Activated T-helper 17 cell treated with anti-CD3 and anti-CD28 coated beads, Interleukin-2, amount 50 U/mL, for 72 hours (primary cell): Measurements from ENCODE around the gene AGAP1. TPM values are rescaled to one million over a fixed set of nuclear protein-coding genes. Genes with fewer than 3 reads are reported as not detected.
"Not testable (repeated sequence)": the region's sequence is repeated elsewhere in the genome, so short reads cannot be mapped to it uniquely, and the experiment has no call there.

ENCODE experiments used
- ATAC-seq: fragments of 150-1000 bp; cut with Tn5 transposase; replicated peaks from 2 replicates; pipeline ENCODE4 v1.10.0; 2021; ENCODE audit warnings: mild to moderate bottlenecking, moderate library complexity
- H3K27ac Mint-ChIP-seq: one replicate; pipeline ENCODE4 v1.8.0; 2022; ENCODE audit warnings: mixed read lengths
- H3K27me3 Mint-ChIP-seq: one replicate; pipeline ENCODE4 v1.8.0; 2022; ENCODE audit warnings: mixed read lengths
- H3K36me3 Mint-ChIP-seq: one replicate; pipeline ENCODE4 v1.8.0; 2022; ENCODE audit warnings: low read depth, mild to moderate bottlenecking, mixed read lengths
- H3K4me1 Mint-ChIP-seq: one replicate; pipeline ENCODE4 v1.8.0; 2022; ENCODE audit warnings: mixed read lengths
- H3K4me3 Mint-ChIP-seq: one replicate; pipeline ENCODE4 v1.8.0; 2022; ENCODE audit warnings: mild to moderate bottlenecking, mixed read lengths
- H3K9me3 Mint-ChIP-seq: one replicate; pipeline ENCODE4 v1.8.0; 2022; ENCODE audit warnings: mixed read lengths
- total RNA-seq, 2 donors: library from RNA; stranded (reverse); gene quantifications; one replicate each; pipeline ENCODE4 v1.2.3, GENCODE V29; 2022

The AGAP1 gene
- total RNA-seq, 2 donors from 2014 or later: 2.2 to 5.3 TPM

DNA sequence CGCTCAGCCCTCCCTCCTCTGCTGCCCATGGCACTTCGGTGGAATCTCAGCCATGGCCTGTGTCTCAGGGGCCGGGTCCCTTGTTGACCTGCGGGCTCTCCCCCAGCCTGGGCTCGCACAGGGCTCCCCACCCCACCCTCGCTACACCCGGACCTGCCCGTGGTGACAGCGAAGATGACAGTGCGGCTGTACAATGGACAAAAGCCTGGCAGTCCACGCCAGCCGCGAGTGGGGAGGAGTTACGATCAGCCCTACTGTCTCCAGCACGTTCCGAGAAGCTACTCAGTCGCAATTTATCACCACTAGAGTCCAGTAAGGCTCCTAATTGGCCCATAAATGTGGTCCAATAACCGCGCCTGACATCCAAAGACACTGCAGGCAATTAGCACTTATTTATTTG lies 642.7 kb downstream of the AGAP1 start:
- no peaks in the 10 kb centered on the region for H3K9me3 Mint-ChIP-seq
- no peaks in the 10 kb centered on the region for H3K36me3 Mint-ChIP-seq
- no peaks in the 10 kb centered on the region for H3K4me1 Mint-ChIP-seq
- no peak overlapping the region for H3K4me3 Mint-ChIP-seq
- no peak overlapping the region for H3K27ac Mint-ChIP-seq
- ATAC-seq: no peak
- H3K27me3 Mint-ChIP-seq: peaks cover 11% of the 10 kb centered on the region

DNA sequence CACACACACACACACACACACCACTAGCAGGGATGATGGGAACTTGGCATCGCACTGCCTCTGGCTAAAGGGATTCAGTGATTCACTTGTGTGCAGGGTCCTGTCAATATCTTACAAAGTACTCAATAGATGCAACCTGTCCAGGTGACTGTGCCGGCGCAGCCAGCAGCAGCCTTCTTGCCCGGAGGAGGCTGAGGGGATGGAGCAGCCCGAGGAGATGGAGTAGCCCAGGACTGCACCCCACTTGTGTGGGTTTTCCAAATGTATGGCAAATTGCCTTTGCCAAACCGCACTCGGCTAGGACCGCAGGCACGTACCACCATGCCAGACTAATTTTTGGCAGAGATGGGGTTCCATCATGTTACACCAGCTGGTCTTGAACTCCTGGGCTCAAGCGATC lies 643.2 kb downstream of the AGAP1 start:
- no peaks in the 10 kb centered on the region for H3K36me3 Mint-ChIP-seq
- H3K9me3 Mint-ChIP-seq: no peaks in the 10 kb centered on the region
- no peak for ATAC-seq
- H3K4me3 Mint-ChIP-seq: no peak overlapping the region
- H3K27ac Mint-ChIP-seq: no peak overlapping the region
- H3K27me3 Mint-ChIP-seq: peaks cover 12% of the 10 kb centered on the region
- H3K4me1 Mint-ChIP-seq: no peaks in the 10 kb centered on the region

DNA sequence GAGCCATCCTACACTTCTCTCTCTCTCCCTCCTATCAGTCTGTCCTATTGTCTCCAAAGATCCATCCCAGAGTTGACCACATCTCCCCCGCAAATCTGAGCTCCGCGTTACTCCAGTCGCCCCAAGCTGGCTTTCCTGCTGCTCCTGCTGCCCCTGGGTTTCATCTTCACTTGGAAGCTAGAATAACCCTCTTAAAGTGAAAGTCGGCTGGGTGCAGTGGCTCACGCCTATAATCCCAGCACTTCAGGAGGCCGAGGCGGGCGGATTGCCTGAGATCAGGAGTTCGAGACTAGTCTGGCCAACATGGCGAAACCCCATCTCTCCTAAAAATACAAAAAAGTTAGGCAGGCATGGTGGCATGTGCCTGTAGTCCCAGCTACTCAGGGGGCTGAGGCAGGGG lies 647.8 kb downstream of the AGAP1 start:
- H3K9me3 Mint-ChIP-seq, H3K27ac Mint-ChIP-seq, H3K4me3 Mint-ChIP-seq, H3K4me1 Mint-ChIP-seq, ATAC-seq, H3K36me3 Mint-ChIP-seq: not testable (repeated sequence)
- peaks cover 29% of the 10 kb centered on the region for H3K27me3 Mint-ChIP-seq

DNA sequence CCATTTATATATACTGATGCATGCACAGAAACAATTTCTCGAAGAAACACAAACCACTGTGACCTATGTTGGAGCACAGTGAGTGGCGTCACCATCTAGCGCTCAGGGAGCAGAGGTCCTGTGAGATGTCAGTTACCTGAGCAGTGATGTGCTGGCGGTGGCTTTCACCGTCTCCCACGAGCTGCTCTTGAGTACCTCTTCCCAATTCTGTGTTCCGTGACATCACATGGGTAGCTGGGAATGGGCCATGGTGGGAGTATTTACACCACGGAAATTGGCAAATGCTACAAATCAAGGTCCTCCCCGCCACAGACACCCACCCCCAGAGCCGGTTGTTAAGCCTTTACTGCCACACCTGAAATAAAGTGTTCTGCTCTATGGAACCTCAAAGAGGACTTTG lies 650.0 kb downstream of the AGAP1 start:
- no peaks in the 10 kb centered on the region for H3K4me1 Mint-ChIP-seq
- peaks cover 28% of the 10 kb centered on the region for H3K27me3 Mint-ChIP-seq
- H3K27ac Mint-ChIP-seq: no peak overlapping the region
- H3K36me3 Mint-ChIP-seq: no peaks in the 10 kb centered on the region
- no peak for ATAC-seq
- H3K9me3 Mint-ChIP-seq: no peaks in the 10 kb centered on the region
- H3K4me3 Mint-ChIP-seq: no peak overlapping the region

DNA sequence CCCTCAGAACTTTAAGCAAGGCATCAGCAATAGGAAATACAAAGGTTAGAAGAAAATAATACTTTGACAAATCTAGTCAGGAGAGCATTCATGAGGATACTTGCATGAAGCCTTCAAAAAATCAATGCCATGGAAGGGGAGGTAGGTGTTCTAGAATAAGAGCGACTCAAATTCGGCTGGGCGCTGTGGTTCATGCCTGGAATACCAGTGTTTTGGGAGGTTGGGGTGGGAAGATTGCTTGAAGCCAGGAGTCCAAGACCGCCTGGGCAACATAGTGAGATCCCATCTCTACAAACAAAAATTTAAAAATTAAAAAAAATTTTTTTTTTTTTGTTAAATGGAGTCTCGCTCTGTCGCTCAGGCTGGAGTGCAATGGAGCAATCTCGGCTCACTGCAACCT lies 652.6 kb downstream of the AGAP1 start:
- Mint-ChIP-seq H3K36me3 (no peaks in the 10 kb centered on the region), H3K4me1 (no peaks in the 10 kb centered on the region), H3K9me3 (no peaks in the 10 kb centered on the region), H3K27ac (no peak overlapping the region), H3K4me3 (no peak overlapping the region), H3K27me3 (peaks cover 23% of the 10 kb centered on the region)
- ATAC-seq: no peak

DNA sequence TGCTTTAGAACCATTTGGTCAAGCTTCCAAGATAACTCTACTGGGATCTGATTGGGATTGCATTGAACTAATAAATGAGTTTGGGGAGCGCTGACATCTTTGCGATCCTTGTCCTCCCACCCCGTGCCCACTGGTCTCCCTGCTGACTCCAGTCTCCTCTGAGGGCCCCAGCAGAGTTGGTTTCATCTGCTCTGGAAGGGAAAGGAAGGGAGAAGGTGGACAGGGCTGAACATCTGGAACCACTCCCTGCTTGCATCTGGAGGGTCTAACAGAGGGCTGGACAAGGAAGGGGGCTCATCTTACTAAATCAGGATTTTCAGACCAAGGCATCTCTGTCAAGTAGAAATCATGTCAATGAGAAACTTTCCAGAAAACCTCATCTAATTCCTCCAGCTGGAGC lies 661.6 kb downstream of the AGAP1 start:
- Mint-ChIP-seq H3K4me1 (no peaks in the 10 kb centered on the region), H3K27me3 (peaks cover 30% of the 10 kb centered on the region), H3K27ac (no peak overlapping the region), H3K9me3 (peaks cover 4% of the 10 kb centered on the region), H3K36me3 (no peaks in the 10 kb centered on the region), H3K4me3 (no peak overlapping the region)
- ATAC-seq: no peak

DNA sequence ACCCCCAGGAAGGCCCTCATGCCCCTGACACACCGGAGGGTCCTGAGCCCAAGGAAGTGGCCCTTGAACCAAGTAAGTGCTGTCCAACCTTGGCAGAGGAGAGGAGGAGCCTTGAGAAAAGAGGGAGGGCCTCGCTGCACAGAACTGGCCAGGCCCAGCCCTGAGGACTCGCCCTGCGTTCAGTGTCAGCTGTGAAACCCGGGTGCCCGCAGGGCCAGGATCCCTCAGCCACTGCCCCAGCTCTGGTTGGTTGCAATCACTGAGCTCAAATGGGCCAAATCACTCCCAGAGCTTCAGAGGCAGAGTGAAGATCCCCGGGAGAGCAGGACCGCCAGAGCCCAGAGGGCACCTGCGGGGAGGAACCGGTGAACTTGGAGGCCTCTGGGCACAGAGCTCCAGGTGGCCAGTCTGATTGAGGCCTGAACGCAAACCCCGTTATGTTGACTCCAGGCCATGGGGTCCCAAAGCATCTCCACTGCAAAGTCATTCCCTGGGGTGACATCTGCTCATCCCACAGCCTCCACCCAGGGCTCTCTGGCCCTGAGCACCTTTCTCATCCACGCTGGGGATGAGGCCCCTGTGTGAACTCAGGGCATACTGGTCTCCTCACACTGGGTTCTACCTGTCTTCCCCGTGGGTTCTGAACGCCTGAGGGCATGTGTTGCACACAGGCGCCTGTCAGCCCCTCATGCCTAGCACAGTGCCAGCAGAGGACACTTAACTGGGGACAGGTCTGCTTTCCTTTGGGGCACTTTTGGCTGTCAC lies 662.4 kb downstream of the AGAP1 start:
- Mint-ChIP-seq H3K4me1 (no peaks in the 10 kb centered on the region), H3K36me3 (no peaks in the 10 kb centered on the region), H3K27me3 (peaks cover 32% of the 10 kb centered on the region), H3K27ac (no peak overlapping the region), H3K9me3 (peaks cover 4% of the 10 kb centered on the region), H3K4me3 (no peak overlapping the region)
- ATAC-seq: no peak

DNA sequence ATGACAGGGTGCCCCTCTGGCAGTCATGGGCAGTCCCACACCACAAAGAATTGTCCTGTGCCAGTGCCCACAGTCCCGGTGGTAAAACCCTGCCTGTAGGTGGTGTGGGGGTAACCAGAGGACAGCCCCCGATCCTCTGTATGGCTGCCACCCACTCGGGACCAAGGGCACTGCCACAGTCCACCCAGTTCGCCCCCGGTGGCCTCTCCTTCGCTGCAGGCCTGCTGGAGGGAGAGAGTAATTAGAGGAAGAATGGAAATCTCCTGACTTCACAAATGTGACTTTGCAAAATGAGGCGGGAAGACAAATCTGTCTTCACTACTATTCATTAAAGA lies 663.0 kb downstream of the AGAP1 start:
- Mint-ChIP-seq H3K4me3 (no peak overlapping the region), H3K27me3 (peaks cover 35% of the 10 kb centered on the region), H3K27ac (no peak overlapping the region), H3K36me3 (no peaks in the 10 kb centered on the region), H3K4me1 (no peaks in the 10 kb centered on the region), H3K9me3 (peaks cover 4% of the 10 kb centered on the region)
- ATAC-seq: no peak

DNA sequence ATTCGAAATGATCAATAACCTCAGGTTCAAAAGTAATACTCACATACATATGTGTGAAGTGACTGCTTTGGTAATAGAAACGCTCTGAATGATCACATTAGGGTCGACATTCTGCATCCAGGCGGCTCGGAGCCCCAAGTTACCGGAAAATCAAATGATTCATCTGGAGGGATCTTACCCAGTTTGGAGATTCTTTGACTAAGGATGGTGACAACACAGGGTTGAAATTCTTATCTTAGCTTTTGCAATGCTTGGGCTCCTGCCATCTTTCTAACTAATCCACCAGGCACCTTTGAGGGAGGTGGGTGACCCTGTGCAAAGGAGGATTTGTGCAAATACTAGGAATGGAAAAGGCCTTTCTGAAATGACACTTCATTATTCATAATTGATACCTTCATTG lies 663.5 kb downstream of the AGAP1 start:
- no peaks in the 10 kb centered on the region for H3K36me3 Mint-ChIP-seq
- no peak overlapping the region for H3K4me3 Mint-ChIP-seq
- no peaks in the 10 kb centered on the region for H3K4me1 Mint-ChIP-seq
- H3K27ac Mint-ChIP-seq: no peak overlapping the region
- H3K27me3 Mint-ChIP-seq: peaks cover 39% of the 10 kb centered on the region
- H3K9me3 Mint-ChIP-seq: peaks cover 4% of the 10 kb centered on the region
- no peak for ATAC-seq

DNA sequence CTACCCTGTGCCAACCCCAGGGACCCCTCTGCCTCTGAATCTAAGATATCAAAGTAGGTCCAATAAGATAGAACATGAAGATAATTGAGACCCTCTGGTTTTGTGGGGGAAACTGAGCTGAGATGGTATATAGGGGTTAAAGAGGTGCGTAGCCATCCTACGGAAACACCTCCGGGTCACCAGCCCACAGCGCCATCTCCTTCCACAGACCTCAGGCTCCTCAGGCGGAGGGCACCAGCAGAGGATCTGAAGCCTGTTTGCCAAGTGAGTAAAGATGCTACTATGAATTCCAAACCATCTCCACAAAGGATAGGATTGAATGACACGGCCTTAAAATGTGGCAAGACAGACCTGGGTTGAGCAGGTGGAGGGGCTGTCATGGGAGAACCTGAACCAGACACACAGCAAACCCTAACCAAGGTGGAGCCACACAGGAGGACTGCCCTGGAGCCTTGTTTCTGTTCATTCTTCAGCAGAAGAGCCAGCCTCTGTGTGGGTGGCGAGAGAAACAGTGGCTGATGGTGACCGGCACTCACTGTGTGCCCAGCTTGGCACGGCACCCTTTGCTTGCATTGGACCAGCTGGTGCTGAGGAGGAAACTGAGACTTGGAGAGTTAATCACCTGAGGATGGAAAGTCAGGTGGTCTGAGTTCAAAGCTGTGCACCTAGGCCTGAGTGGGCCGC lies 664.1 kb downstream of the AGAP1 start:
- Mint-ChIP-seq H3K27ac (no peak overlapping the region), H3K27me3 (peaks cover 39% of the 10 kb centered on the region), H3K4me1 (no peaks in the 10 kb centered on the region), H3K36me3 (no peaks in the 10 kb centered on the region), H3K4me3 (no peak overlapping the region), H3K9me3 (peaks cover 4% of the 10 kb centered on the region)
- ATAC-seq: no peak

DNA sequence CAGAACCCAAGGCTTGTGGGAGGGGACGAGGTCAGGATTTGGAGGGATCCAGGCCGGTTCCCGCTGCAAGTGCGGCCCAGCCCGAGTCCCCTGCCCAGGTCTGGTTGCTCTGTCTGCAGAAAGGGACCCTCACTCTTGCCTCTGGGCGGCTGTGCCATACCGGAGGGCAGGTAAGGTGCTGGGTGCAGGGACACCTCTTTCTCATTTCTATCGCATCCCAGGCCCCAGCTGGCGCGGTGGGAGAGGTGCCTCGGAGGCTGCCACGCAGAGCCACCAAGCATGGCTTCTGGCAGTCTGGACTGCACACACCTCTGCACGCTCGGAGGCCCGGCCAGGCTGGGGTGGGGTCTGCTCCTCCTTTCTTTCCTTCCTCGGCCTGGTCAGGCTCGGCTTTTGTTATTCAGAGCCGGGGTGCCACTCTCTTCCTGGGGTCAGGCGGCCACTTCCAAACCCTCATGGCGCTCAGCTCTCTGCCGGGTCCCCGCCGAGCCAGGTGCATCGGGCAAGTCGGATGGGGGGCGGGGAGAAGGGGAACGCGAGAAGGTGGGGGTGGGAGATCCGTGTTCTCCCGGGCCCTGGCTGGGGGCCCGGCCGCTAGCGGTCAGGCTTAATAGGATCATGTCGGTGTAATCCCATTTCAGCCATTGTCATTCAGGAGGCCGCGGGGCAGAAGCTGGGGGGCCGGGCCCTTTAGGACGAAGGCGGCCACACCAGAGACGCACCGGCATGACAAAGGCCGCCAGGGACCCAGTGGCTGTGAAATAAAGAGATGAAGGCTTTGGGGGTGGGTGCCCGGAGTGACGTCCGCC lies 665.3 kb downstream of the AGAP1 start:
- Mint-ChIP-seq H3K27ac (no peak overlapping the region), H3K27me3 (peaks cover 35% of the 10 kb centered on the region), H3K4me1 (no peaks in the 10 kb centered on the region), H3K4me3 (no peak overlapping the region), H3K36me3 (no peaks in the 10 kb centered on the region), H3K9me3 (no peaks in the 10 kb centered on the region)
- no peak for ATAC-seq

DNA sequence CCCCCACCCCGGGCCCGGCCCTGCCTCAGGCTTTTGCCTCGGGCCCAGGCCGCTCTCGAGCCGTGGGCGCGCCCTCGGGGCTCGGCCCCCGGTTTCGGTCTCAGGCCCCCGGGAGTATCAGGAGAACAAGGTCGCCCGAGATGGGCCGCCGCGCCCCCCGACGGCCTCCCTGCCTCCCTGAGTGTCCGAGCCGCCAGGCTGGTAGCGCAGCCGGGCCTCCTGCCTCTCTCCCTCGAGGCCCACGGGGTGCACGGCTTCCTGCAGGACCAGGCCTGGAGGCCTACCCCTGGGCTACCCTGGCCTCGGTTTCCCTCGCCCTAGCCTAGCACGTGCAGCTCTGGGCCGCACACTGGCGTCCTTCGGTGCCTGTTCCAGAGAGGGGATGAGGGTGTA lies 665.9 kb downstream of the AGAP1 start:
- Mint-ChIP-seq H3K36me3 (no peaks in the 10 kb centered on the region), H3K27ac (no peak overlapping the region), H3K27me3 (peaks cover 32% of the 10 kb centered on the region), H3K4me3 (no peak overlapping the region), H3K9me3 (no peaks in the 10 kb centered on the region), H3K4me1 (no peaks in the 10 kb centered on the region)
- no peak for ATAC-seq

DNA sequence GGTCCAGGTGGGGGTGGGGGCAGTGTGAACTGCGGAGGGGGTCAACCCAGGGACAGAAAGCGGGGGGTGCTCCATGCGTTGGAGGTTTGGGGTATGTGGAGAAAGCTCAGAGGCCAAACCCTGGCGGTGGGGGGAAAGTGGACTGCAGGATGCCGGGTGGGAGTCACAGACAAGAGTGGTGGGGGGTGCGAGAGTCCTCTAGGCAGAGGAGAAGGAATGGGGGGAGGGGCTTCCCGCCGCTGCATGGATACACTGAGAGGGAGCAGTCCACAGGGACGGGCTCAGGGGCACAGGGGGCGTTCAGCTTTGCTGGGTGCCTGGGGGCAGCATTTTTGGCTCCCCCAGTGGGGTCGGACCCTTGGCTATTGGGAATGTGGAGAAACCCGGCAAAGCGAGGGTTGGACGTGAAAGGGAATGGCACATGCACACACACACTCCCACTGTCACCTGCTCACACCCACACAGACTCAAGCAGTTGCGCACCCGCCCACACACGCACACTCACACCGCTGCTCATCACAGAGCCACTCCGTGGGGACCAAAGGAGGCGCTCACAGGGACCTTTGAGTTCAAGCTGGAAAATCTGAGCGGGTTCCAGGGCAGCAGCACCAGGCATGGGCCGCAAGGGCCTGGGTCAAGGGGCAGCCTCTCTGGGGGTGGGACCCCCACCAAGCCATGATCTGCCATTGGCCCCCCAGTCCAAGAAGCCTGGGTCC lies 666.7 kb downstream of the AGAP1 start:
- Mint-ChIP-seq H3K4me1 (no peaks in the 10 kb centered on the region), H3K36me3 (no peaks in the 10 kb centered on the region), H3K9me3 (no peaks in the 10 kb centered on the region), H3K27ac (no peak overlapping the region), H3K4me3 (no peak overlapping the region), H3K27me3 (peaks cover 39% of the 10 kb centered on the region)
- no peak for ATAC-seq

DNA sequence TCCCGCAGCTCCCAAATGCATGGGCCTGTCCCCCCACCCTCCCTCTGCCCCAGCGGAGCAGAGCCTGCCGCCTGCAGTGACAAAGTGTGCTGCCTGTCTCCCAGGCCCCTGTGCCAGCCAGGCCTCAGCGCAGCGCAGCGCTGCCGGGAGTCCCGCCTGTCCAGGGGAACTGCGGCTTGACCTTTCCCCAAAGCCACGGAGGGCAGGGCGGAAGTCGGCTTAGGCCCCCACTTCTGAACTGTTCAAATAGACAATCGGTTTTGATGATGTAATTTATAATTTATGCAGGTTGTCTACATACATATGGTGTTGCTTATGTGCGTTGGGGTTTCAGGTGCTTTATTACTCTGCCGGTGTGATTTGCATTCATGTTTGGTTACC lies 667.2 kb downstream of the AGAP1 start:
- Mint-ChIP-seq H3K9me3 (no peaks in the 10 kb centered on the region), H3K4me1 (no peaks in the 10 kb centered on the region), H3K27ac (no peak overlapping the region), H3K4me3 (no peak overlapping the region), H3K27me3 (peaks cover 43% of the 10 kb centered on the region), H3K36me3 (no peaks in the 10 kb centered on the region)
- ATAC-seq: no peak
